Activated CD4-positive, alpha-beta T cell treated with anti-CD3 and anti-CD28 coated beads, Interleukin-2, amount 10 ng/mL, durations not matched to agents 24 days and 14 days (primary cell): Measurements from ENCODE around the gene SEMA5B. TPM values are rescaled to one million over a fixed set of nuclear protein-coding genes. Genes with fewer than 3 reads are reported as not detected.
A peak's percentile ranks its signal among the peaks of the same experiment; 100 is the strongest.

Source experiments
- DNase-seq: peaks from one replicate; pipeline ENCODE4 v3.0.0; 2022
- H3K27ac Mint-ChIP-seq: one replicate; pipeline ENCODE4 v1.8.0; 2022; ENCODE audit warnings: mild to moderate bottlenecking, mixed read lengths
- H3K27me3 Mint-ChIP-seq: one replicate; pipeline ENCODE4 v1.8.0; 2022; ENCODE audit warnings: mixed read lengths
- H3K36me3 Mint-ChIP-seq: one replicate; pipeline ENCODE4 v1.8.0; 2022; ENCODE audit warnings: low read depth, mild to moderate bottlenecking, mixed read lengths
- H3K4me1 Mint-ChIP-seq: one replicate; pipeline ENCODE4 v1.8.0; 2021; ENCODE audit warnings: mixed read lengths
- H3K4me3 Mint-ChIP-seq: one replicate; pipeline ENCODE4 v1.8.0; 2022; ENCODE audit warnings: mild to moderate bottlenecking, moderate library complexity, mixed read lengths
- H3K9me3 Mint-ChIP-seq: one replicate; pipeline ENCODE4 v1.8.0; 2021; ENCODE audit warnings: mixed read lengths
- intact Hi-C: fragments of 100-400 bp; cut with micrococcal nuclease; formaldehyde crosslinking; loops from one replicate; pipeline ENCODE4 v1.15.1; 2023
- total RNA-seq: library from RNA; stranded (reverse); gene quantifications from 2 replicates; pipeline ENCODE4 v1.2.3, GENCODE V29; 2022

SEMA5B gene
- total RNA-seq, 1 donor from 2014 or later = not detected

- no peak overlapping the region for H3K27ac Mint-ChIP-seq
Observed at GRCh38 chr3:123047062-123047319, 19.4 kb upstream of the SEMA5B start.

GRCh38 chr3:123046262-123047061 is 18.9 kb upstream of the SEMA5B start:
- no peaks in the 10 kb centered on the region for H3K36me3 Mint-ChIP-seq
- no peaks in the 10 kb centered on the region for H3K4me1 Mint-ChIP-seq
- no peak for DNase-seq
- H3K27ac Mint-ChIP-seq = no peak overlapping the region
- peaks cover 20% of the 10 kb centered on the region for H3K27me3 Mint-ChIP-seq
- no peak overlapping the region for H3K4me3 Mint-ChIP-seq
- intact Hi-C loops = no loop called here
- H3K9me3 Mint-ChIP-seq = no peaks in the 10 kb centered on the region

More at GRCh38 chr3:123047062-123047319, 19.4 kb upstream of the SEMA5B start:
- H3K9me3 Mint-ChIP-seq = no peaks in the 10 kb centered on the region
- no peaks in the 10 kb centered on the region for H3K4me1 Mint-ChIP-seq
- H3K27me3 Mint-ChIP-seq = peaks cover 16% of the 10 kb centered on the region
- intact Hi-C loops = no loop called here
- H3K36me3 Mint-ChIP-seq = no peaks in the 10 kb centered on the region
- no peak for DNase-seq
- H3K4me3 Mint-ChIP-seq = no peak overlapping the region

GRCh38 chr3:123044981-123045763 is 17.6 kb upstream of the SEMA5B start:
- intact Hi-C loops = no loop called here
- H3K27ac Mint-ChIP-seq = no peak overlapping the region

GRCh38 chr3:123042413-123042812 is 14.8 kb upstream of the SEMA5B start:
- no peak for DNase-seq
- no peaks in the 10 kb centered on the region for H3K9me3 Mint-ChIP-seq
- intact Hi-C loops = no loop called here
- no peak overlapping the region for H3K4me3 Mint-ChIP-seq
- H3K36me3 Mint-ChIP-seq = no peaks in the 10 kb centered on the region
- H3K27ac Mint-ChIP-seq = no peak overlapping the region
- H3K27me3 Mint-ChIP-seq = peaks cover 44% of the 10 kb centered on the region
- H3K4me1 Mint-ChIP-seq = no peaks in the 10 kb centered on the region

More at GRCh38 chr3:123044981-123045763, 17.6 kb upstream of the SEMA5B start:
- no peak for DNase-seq
- no peaks in the 10 kb centered on the region for H3K36me3 Mint-ChIP-seq
- no peak overlapping the region for H3K4me3 Mint-ChIP-seq
- no peaks in the 10 kb centered on the region for H3K9me3 Mint-ChIP-seq
- no peaks in the 10 kb centered on the region for H3K4me1 Mint-ChIP-seq
- H3K27me3 Mint-ChIP-seq = peaks cover 27% of the 10 kb centered on the region

- Mint-ChIP-seq H3K9me3 (no peaks in the 10 kb centered on the region), H3K27me3 (peaks cover 59% of the 10 kb centered on the region), H3K4me1 (no peaks in the 10 kb centered on the region), H3K27ac (no peak overlapping the region), H3K36me3 (no peaks in the 10 kb centered on the region), H3K4me3 (no peak overlapping the region)
- intact Hi-C loops = no loop called here
- no peak for DNase-seq
Observed at GRCh38 chr3:123039178-123039577, 11.6 kb upstream of the SEMA5B start.

- Mint-ChIP-seq H3K4me1 (no peaks in the 10 kb centered on the region), H3K4me3 (no peak overlapping the region), H3K27ac (no peak overlapping the region), H3K9me3 (no peaks in the 10 kb centered on the region), H3K27me3 (peaks cover 62% of the 10 kb centered on the region), H3K36me3 (no peaks in the 10 kb centered on the region)
- DNase-seq = no peak
- intact Hi-C loops = no loop called here
Observed at GRCh38 chr3:123038751-123039150, 11.2 kb upstream of the SEMA5B start.

GRCh38 chr3:123037015-123037375 is 9.4 kb upstream of the SEMA5B start:
- peaks cover 63% of the 10 kb centered on the region for H3K27me3 Mint-ChIP-seq
- no peak overlapping the region for H3K4me3 Mint-ChIP-seq
- H3K27ac Mint-ChIP-seq = no peak overlapping the region
- H3K4me1 Mint-ChIP-seq = no peaks in the 10 kb centered on the region
- H3K9me3 Mint-ChIP-seq = no peaks in the 10 kb centered on the region
- no peaks in the 10 kb centered on the region for H3K36me3 Mint-ChIP-seq
- intact Hi-C loops = no loop called here
- DNase-seq = no peak

GRCh38 chr3:123036352-123037014 is 8.9 kb upstream of the SEMA5B start:
- Mint-ChIP-seq H3K4me3 (no peak overlapping the region), H3K27me3 (peaks cover 60% of the 10 kb centered on the region), H3K36me3 (no peaks in the 10 kb centered on the region), H3K4me1 (no peaks in the 10 kb centered on the region), H3K9me3 (no peaks in the 10 kb centered on the region), H3K27ac (no peak overlapping the region)
- no peak for DNase-seq
- intact Hi-C loops = no loop called here

GRCh38 chr3:123034996-123035395 is 7.4 kb upstream of the SEMA5B start:
- H3K27me3 Mint-ChIP-seq = peaks cover 55% of the 10 kb centered on the region
- intact Hi-C loops = no loop called here
- no peaks in the 10 kb centered on the region for H3K36me3 Mint-ChIP-seq
- H3K27ac Mint-ChIP-seq = no peak overlapping the region
- no peaks in the 10 kb centered on the region for H3K9me3 Mint-ChIP-seq
- H3K4me3 Mint-ChIP-seq = no peak overlapping the region
- H3K4me1 Mint-ChIP-seq = no peaks in the 10 kb centered on the region
- no peak for DNase-seq

GRCh38 chr3:123034120-123034519 is 6.6 kb upstream of the SEMA5B start:
- Mint-ChIP-seq H3K27me3 (peaks cover 57% of the 10 kb centered on the region), H3K4me1 (no peaks in the 10 kb centered on the region), H3K9me3 (no peaks in the 10 kb centered on the region), H3K4me3 (no peak overlapping the region), H3K36me3 (no peaks in the 10 kb centered on the region), H3K27ac (no peak overlapping the region)
- no peak for DNase-seq
- intact Hi-C loops = no loop called here

- H3K27ac Mint-ChIP-seq = no peak overlapping the region
- H3K9me3 Mint-ChIP-seq = no peaks in the 10 kb centered on the region
- no peak for DNase-seq
- H3K36me3 Mint-ChIP-seq = no peaks in the 10 kb centered on the region
- H3K4me1 Mint-ChIP-seq = peaks cover 9% of the 10 kb centered on the region
- no peak overlapping the region for H3K4me3 Mint-ChIP-seq
- intact Hi-C loops = no loop called here
- peaks cover 51% of the 10 kb centered on the region for H3K27me3 Mint-ChIP-seq
Observed at GRCh38 chr3:123032057-123032456, 4.5 kb upstream of the SEMA5B start.

GRCh38 chr3:123031051-123031450 is 3.5 kb upstream of the SEMA5B start:
- no peaks in the 10 kb centered on the region for H3K9me3 Mint-ChIP-seq
- H3K36me3 Mint-ChIP-seq = no peaks in the 10 kb centered on the region
- H3K4me3 Mint-ChIP-seq = no peak overlapping the region
- intact Hi-C loops = no loop called here
- peaks cover 12% of the 10 kb centered on the region for H3K4me1 Mint-ChIP-seq
- no peak overlapping the region for H3K27ac Mint-ChIP-seq
- no peak for DNase-seq
- H3K27me3 Mint-ChIP-seq = peaks cover 50% of the 10 kb centered on the region

GRCh38 chr3:123028233-123028828 is 768 bp upstream of the SEMA5B start:
- peak; percentile 72 for DNase-seq
- Mint-ChIP-seq H3K27ac (no peak overlapping the region), H3K36me3 (no peaks in the 10 kb centered on the region), H3K27me3 (peaks cover 60% of the 10 kb centered on the region), H3K4me3 (peak overlapping the region; percentile 78), H3K4me1 (peaks cover 15% of the 10 kb centered on the region), H3K9me3 (no peaks in the 10 kb centered on the region)
- intact Hi-C loops = loop anchor here (1.0 to 5.0 kb wide), 4 partner anchors 85 to 636 kb away; no protein-coding TSS in a partner anchor
